CD4-positive, alpha-beta T cell treated with Interferon gamma for 1 hour (primary cell): ENCODE data around the gene KLHL42.
"Not testable (repeated sequence)": the region's sequence is repeated elsewhere in the genome, so short reads cannot be mapped to it uniquely, and the experiment has no call there.

Source experiments
- DNase-seq: peaks from one replicate; pipeline ENCODE4 v3.0.0-alpha.2; 2020

KLHL42 gene, protein sequence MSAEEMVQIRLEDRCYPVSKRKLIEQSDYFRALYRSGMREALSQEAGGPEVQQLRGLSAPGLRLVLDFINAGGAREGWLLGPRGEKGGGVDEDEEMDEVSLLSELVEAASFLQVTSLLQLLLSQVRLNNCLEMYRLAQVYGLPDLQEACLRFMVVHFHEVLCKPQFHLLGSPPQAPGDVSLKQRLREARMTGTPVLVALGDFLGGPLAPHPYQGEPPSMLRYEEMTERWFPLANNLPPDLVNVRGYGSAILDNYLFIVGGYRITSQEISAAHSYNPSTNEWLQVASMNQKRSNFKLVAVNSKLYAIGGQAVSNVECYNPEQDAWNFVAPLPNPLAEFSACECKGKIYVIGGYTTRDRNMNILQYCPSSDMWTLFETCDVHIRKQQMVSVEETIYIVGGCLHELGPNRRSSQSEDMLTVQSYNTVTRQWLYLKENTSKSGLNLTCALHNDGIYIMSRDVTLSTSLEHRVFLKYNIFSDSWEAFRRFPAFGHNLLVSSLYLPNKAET

DNA sequence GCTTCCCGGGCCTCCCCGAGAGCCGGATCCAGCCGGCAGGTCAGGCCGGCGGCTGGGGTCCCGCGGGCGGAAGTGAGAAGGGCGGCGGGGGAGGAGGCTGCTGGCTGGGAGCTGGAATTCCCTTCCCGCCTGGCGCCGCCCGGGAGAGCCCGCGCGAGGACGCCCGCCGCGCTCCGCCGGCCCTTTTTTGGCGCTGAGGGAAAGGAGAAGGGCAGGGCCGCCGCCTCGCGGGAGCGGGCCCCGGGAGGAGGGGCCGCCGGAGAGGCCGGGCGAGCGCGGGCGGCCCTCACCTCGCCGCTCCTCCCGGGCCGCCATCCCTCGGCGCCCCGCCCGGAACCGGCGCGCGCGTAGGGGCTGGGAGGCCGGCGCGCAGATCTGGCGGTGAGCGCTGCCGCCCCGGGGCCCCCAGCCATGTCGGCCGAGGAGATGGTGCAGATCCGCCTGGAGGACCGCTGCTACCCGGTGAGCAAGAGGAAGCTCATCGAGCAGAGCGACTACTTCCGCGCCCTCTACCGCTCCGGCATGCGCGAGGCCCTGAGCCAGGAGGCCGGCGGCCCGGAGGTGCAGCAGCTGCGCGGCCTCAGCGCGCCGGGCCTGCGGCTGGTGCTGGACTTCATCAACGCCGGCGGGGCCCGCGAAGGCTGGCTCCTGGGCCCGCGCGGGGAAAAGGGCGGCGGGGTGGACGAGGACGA, at the start of gene KLHL42, which contains the start of gene MANSC4:
Gene KLHL42, plus strand, starts transcription at position 314 of the 692 bp plus-strand sequence. Its CDS starts 98 bp downstream, at position 412.
Gene MANSC4, minus strand, starts transcription at position 317 of the 692 bp plus-strand sequence. CDS start 8,960 bp downstream, outside the sequence.
- DNase-seq = peak; percentile 63

DNA sequence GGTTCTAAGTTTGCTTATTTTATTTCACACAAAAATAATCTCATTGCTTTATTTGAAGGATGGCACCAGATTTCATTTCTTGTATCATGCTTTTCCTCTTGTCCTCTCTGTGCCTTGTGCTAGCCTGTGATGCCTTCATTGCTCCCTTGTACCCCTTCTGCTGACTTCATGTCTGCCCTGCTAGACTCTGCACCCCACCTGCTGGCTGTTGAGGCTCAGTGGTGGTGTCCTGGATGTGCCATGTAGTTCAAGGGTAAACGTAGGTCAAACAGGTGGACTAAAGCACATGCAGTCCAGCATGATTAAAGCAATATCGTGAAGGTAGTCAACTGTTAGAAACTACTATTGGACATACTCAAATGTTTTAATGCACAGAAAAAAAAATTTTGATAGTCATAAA, 47.8 kb upstream of the KLHL42 start:
- DNase-seq = no peak

DNA sequence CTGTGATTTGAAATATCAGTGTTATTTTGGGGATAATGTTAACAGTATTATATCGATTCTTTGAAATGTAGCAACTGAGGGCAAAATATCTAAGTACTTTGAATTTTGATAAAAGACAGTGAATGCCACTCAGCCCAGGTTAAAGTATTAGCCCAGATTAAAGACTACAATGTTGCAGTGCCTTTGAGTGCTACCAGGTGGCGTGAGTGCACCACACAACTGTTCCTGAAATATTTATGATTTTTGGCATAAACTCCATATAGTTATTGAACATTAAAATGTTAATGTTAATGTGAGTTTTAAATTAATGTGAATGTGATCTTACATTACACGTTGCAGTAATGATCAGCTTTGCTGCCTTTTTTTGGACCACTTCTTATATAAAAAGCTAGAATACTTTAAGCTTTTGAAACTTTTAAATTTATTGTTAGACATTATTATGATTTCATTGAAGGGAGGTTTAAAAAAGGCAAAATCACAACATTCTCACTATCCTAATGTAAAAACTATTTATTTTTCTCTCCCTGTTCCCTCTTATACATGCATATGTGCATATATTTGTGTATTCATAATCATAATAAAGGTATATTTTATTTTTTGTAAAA, 46.9 kb upstream of the KLHL42 start:
- DNase-seq = peak; percentile 24

DNA sequence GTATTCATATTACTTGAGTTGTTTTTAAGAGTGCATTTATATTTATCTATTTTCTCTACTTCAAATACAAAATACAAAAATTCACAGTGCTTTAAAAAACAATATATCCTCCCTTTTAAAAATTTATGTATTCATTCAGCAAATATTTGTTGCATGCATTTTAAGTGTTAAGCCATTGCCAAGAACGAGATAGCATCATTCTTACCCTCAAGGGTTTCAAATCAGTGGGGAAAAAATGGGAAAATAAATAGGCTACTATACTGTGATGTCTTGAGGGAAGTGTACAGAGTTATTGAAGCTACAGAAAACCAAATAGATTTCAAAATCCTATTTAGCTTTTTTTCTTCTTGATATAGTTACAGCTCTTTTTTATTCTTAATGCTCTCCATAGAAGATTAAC, 46.2 kb upstream of the KLHL42 start:
- DNase-seq = no peak

DNA sequence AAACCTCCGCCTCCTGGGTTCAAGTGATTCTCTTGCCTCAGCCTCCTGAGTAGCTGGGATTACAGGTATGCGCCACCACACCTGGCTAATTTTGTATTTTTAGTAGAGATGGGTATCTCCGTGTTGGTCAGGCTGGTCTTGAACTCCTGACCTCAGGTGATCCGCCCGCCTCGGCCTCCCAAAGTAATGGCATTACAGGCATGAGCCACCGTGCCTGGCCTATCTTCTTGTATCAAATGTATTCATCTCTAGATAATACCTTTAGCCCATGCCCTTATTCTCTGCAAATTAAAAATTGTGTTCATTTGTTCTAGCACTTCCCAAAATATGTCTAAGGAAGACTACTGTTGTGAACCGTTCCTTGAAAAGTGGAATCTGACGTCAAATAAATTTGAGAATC, 45.7 kb upstream of the KLHL42 start:
- DNase-seq = not testable (repeated sequence)

DNA sequence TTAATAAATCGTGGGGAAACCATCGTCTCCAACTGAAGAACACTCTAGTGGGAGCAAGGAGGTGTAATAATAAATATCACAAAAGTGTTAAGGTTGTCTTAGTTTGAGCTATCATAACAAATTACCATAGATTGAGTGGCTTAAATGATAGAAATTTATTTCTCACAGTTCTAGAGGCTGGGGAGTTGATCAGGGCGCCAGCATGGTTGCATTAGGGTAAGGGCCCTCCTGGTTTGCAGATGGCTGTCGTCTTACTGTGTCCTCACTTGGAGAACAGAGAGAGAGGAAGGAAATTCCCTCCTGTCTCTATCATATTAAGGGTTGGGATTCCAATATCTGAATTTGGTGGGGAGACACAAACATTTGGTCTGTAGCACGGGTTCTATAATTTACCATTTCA, 36.4 kb upstream of the KLHL42 start:
- no peak for DNase-seq

DNA sequence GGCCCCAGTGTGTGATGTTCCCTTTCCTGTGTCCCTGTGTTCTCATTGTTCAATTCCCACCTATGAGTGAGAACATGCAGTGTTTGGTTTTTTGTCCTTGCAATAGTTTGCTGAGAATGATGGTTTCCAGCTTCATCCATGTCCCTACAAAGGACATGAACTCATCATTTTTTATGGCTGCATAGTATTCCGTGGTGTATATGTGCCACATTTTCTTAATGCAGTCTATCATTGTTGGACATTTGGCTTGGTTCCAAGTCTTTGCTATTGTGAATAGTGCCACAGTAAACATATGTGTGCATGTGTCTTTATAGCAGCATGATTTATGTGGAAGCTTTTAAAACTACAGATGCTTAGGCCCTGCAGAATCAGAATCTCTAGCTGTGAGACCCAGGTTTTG, 34.3 kb upstream of the KLHL42 start:
- DNase-seq = not testable (repeated sequence)

DNA sequence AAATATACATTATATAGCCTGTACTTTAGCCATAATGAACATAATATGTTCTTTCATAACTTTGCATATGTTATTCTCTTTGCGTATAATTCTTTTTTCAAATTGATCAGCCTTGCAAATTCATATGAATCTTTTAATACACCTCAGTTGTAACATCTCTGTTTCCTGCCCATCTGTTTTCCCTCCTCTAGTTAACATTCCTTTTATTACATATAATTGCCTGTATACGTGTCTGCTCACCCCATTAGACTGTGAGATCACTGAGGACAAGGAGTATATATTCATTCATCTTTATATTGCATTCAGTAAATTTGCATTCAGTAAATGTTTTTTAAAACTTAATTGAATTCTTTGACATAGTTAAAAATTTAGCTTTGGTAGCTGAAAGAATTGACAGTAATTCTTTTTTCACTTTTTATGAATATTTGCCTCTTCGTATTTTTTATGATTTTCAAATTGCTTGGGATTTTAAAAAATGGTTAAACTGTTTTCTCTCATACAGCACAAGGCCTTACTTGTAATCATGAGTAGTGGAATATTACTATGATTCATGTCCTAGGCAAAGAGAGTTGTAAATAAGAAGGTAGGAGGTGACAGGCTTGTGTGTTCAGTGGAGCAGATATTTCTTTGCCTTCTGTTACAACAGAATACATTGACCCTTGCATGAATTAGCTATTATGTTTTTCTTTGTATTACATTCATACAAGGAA, 32.8 kb upstream of the KLHL42 start:
- DNase-seq = no peak

DNA sequence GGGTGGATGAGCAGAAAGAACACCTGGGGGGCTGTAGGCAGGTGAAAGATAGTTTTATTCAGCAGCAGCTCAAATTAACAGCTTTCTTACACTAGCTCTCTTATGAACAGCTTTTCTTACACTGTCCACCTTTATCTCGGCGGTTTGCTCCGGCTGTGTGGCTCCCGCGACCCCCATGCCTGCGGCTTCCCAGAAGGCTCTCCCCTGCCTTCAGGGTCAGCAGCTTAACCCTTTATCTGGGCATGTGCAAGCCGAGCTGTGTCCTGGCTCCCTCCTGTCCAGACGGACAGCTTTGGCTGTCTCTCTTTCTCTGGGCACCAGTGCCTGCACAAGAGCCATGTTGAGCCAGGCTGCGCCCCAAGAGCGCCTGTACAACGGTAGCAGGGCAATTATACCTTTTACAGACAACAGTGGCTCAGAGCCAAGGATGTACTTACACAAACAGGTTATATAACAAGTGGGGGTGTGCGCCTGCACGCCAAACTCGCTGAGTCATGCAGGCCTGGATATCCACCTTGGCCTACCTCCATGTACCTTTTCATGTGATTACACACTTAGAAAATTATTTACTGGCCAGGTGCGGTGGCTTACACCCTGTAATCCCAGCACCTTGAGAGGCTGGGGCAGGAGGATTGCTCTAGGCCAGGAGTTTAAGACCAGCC, 28.5 kb upstream of the KLHL42 start:
- no peak for DNase-seq

DNA sequence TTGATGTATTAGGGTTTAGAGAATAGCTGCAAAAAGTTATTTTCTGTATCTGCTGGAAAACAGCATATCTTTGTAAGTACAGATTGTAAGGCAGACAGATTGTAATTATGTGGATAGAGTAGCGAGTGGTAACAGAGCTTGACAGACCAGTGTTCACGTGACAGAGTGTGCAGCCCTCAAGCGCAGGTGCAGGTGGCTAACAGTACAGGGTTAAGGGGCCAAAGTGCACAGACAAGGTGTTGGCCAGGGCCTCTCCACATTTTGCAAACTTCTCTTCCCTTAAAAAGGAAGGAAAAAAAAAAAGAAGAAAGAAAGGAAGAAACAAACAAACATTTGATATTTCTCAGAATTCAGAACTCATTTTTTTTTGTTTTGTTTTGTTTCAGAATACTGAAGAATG, 25.2 kb upstream of the KLHL42 start:
- DNase-seq = no peak

DNA sequence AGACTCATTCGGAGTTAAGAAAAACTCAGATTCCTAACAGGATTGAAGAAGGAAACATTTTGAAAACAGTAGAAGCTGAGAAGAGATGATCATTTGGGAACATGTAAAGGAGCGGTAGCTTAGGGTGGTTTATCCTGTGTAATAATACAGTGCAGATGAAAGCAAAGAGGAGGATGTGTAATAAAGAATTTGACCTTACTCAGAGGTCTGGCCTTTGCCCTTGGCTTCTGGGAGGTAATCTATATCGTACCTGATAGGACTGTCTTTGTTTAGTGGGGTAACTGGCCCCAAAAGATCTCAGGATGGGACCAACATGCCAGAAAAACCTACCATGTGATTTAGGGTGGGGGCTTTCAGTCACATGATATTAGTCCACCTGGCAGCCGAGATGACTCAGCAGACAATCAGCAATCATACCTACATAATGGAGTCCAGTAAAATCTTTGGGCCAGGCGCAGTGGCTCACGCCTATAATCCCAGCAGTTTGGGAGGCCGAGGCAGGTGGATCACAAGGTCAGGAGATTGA, 23.3 kb upstream of the KLHL42 start:
- DNase-seq = no peak

DNA sequence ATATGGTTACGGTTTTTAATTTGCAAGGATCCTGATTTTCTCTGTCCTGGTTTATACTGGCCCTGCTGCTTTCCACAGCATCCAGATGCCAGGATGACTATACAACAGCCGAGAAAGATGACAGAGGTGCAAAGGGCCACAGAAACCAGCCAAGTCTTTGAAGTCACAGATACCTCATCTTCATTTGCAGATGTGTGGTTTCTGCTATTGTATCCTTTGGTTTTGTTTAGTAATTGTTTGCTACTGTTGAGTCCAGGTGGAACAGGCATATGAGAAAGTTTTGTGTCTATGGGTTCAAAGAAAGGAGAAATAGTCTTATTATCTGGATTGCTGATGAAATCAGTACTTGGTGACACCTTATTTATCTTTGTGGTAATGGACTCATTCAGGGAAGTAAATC, 17.3 kb upstream of the KLHL42 start:
- no peak for DNase-seq

DNA sequence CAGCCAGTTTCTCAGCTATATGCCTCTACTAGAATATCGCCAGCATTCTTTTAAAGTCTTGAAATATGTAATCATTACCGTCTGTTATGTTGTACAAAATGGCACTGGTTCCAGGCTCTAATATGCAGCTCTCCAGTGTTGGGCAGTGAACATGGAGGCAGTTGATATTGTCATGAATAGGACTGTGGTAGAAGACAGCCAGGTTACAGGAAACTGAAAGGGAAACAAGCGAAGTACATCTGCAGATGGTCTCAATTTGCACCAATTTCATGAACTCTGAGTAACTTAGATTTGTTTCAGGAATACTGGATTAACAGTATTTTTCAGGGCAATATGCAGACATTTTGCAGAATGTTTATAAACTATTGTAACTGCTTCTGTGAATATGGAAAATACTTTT, 13.4 kb upstream of the KLHL42 start:
- DNase-seq = no peak

DNA sequence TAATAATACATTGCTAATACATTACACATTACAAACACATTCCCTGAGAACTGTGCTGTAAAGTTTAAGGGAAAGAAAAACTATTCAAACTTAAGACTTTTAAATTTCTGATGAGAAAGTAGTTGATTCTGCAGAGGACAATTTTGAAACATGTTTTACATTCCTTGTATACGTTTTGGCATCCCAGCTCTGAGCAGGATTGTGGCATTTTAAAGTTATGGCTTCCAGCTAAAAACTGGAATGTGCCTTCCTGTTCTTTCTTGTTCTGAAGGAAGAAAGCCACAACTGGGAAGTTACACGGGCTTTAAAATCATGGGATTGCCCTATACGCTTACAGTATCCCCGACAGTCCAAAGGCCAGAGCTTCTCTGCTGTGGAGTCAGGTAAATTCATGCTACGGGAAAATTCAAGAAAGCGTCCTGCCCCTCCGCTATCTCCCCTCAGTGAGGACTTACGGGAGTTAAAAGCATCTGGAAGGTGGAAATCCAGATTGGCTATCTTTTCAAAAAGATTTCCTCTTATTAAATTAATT, 10.8 kb upstream of the KLHL42 start:
- no peak for DNase-seq

DNA sequence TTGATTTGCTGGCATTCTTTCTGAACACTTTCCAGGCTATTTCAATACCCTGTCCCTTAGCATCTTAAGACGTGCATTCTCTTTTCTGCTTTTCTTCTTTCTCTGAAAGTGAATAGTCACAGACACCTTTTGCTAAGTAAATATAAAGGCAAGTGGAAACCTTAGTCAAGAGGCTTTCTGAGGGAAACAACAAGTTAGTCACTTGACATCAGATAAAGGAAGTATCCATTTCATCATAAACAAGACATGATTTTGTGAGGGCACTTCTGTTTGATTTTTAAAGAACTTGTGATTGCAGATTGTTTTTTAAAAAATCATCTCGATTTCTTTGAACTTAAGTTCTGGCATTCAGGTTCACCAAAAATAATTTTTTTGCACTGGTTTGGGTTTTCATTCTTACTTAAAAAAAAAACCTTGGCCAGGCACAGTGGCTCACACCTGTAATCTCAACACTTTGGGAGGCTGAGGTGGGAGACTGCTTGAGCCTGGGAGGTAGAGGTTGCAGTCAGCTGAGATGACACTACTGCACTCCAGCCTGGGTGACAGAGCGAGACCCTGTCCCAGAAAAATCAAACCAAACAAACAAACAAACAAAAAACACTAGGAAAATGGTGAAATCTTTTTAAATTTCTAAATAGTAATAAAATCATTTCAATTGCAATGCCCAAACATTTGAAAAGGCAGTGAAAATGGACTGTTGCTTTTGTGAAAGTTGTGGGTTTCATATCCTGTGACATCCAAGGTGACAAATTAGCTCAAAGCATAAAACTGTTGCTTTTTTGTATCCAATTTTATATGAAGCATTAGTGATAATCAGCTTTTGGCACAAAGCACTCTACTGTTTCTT, 8.3 kb upstream of the KLHL42 start:
- no peak for DNase-seq

DNA sequence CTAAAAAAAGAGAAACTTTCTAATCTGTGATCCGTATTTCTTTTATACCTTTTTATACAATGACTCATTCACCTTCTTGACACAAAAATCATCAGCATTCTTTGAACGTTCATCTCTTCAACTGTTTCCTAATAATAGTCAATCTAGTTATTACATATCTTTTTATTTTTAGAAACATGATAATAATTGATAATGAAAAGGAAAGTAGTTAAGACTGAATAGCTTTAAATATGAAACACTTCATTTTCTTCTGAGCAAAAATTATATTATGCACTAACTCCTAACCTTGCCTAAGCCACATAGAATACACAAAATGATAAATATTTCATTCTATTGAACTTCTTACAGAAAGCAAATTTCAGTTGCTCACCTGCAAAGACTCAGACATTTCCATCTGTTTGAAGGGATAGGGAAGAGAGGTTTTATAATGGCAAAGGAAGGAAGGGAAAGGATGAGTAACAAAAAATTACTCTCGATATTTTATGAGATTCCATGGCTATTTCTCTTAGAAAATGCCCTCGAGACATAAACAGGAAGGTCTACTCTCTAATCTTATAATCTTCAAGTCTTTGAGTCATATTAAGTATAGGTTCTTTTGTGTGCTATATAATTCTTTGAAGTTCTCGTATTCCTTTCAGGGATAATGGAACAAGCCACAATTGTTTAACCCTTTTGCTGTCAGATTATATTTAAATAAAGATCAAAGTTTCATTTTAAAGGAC, 7.5 kb upstream of the KLHL42 start:
- no peak for DNase-seq

DNA sequence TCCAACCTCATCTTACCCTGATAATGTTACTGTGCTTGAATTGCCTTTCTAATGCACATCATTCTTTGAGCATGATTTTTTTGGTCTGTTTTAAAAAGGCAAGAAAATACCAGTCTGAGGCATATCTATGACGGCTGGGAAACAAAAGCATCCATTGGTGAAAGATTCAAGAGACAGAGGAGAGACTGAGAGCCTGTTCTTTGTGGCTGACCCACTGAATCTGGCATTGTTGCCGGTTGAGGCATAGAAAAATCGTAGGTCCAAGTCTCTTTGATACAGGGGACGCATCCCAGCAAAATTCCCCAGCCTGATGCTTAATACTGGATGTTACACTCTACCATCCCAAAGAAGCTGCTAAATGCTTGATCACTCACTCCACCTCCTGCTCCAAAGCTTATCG, 2.9 kb upstream of the KLHL42 start:
- DNase-seq = no peak

DNA sequence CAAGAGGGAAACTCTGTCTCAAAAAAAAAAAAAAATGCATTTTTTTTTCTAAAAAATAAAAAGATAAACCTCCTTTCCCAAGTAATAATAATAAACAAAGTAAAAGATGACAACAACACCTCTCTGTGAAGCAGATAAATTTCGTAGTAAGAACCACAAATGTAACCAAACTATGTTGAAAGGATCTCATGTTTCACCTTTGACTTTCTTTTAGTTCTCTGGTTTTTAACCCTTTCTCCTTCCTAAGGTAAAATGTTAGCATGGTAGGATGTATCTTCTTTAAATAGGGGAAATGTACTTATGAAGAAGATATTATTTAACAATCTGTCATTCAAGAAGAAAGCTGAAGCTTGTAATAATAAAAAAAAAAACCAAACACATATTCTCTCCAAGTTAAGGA, 1.8 kb upstream of the KLHL42 start:
- DNase-seq = no peak

DNA sequence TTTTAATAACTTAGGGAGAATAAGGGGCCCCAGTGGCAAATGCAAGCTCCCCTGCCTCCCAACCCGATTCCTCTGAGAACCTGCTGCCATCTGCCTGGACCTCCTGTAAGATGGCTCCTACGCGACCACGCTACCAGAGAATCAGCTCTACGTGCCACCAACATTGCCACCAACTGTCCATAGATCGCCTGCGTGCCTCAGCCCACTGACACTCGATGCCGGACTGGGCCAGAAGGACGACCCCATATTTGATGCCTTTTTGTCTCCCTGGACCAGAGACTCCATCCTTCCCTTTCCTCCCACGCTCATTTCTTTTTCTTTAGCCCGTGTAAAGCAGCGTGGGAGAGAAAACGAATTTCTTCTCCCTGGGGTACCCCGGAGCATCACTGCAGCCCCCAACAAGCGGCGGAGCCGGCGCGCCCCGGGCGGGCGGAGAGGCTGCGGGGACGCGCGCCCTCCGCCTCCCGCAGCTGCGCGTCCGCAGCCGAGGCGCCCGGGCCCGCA, 565 bp upstream of the KLHL42 start:
- DNase-seq = no peak
